ENCODE measurements around the gene EBF4. TPM values are rescaled to one million over a fixed set of nuclear protein-coding genes. Genes with fewer than 3 reads are reported as not detected.
"Not testable (repeated sequence)": the region's sequence is repeated elsewhere in the genome, so short reads cannot be mapped to it uniquely, and the experiment has no call there.

EBF4 gene
- total RNA-seq, 1 donor from 2014 or later, result 17.9 TPM

- peaks cover 21% of the 10 kb centered on the region for H3K36me3 Mint-ChIP-seq
- no peak for TF ChIP-seq CTCF (conservative IDR thresholded peaks at IDR 0.05)
- H3K27me3 Mint-ChIP-seq, result peaks cover 16% of the 10 kb centered on the region
- peak within 1 kb of the TSS; percentile 92 for H3K4me3 Mint-ChIP-seq
- H3K9me3 Mint-ChIP-seq, result no peaks in the 10 kb centered on the region
- DNase-seq (ENCODE audit: extremely low spot score, unreplicated experiment), result peak; percentile 92
- H3K4me1 Mint-ChIP-seq (ENCODE audit: unreplicated experiment), result peaks cover 10% of the 10 kb centered on the region
- H3K27ac Mint-ChIP-seq, result peak within 1 kb of the TSS; percentile 95
Measured at GRCh38 chr20:2663887-2664719, 28.5 kb upstream of the EBF4 start, which contains the start of gene IDH3B. TSS of gene IDH3B (minus strand) at chr20:2664216. CDS start at chr20:2664188, 28 bp downstream.

DNA sequence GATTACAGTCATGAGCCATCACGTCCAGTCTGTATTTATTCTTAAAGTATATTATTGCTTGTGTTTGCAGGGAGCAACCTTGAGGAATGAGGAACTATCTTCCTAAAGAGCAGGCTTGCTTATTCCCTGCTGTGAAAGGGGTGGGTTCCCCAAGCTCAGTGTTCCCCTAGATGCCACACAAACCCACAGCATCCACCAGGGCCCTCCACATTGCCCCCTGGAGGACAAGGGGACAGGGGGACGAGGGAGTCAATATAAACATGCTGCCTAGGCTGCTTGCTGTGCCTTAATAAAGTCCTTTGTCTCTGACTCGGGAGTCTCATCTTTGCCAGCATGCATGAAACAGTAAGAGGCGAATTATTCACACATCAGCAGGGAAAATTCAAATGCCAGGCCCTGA, 20.6 kb upstream of the EBF4 start:
- TF ChIP-seq CTCF (conservative IDR thresholded peaks at IDR 0.05), result peak; percentile 37
- Mint-ChIP-seq H3K4me3 (no peak overlapping the region), H3K27me3 (peaks cover 42% of the 10 kb centered on the region), H3K27ac (no peak overlapping the region), H3K36me3 (no peaks in the 10 kb centered on the region), H3K9me3 (no peaks in the 10 kb centered on the region), H3K4me1 (ENCODE audit: unreplicated experiment) (no peaks in the 10 kb centered on the region)
- no peak for DNase-seq (ENCODE audit: extremely low spot score, unreplicated experiment)

DNA sequence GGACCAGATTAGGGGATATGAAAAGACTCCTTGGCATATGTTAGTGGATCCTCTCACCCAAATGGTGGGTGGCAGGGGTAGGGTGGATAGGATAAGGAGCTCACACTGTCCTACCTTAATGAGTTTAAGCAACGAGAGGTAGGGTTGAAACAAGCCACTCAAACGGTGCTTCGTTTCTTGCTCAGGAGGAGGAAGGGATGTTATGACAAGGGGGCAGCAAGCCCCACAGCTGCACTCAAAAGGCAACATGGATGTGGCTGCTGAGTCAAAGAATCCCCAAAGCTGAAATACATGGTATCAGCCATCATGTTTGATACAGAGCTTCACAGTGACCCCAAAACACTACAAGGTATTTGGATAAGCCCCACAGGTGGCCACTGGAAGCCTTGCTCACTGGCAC, 20.1 kb upstream of the EBF4 start:
- Mint-ChIP-seq H3K4me1 (ENCODE audit: unreplicated experiment) (no peaks in the 10 kb centered on the region), H3K4me3 (no peak overlapping the region), H3K36me3 (no peaks in the 10 kb centered on the region), H3K9me3 (no peaks in the 10 kb centered on the region), H3K27ac (no peak overlapping the region), H3K27me3 (peaks cover 46% of the 10 kb centered on the region)
- no peak for TF ChIP-seq CTCF (conservative IDR thresholded peaks at IDR 0.05)
- DNase-seq (ENCODE audit: extremely low spot score, unreplicated experiment), result no peak

- H3K9me3 Mint-ChIP-seq, result no peaks in the 10 kb centered on the region
- H3K27ac Mint-ChIP-seq, result no peak overlapping the region
- DNase-seq (ENCODE audit: extremely low spot score, unreplicated experiment), result no peak
- H3K4me1 Mint-ChIP-seq (ENCODE audit: unreplicated experiment), result no peaks in the 10 kb centered on the region
- H3K36me3 Mint-ChIP-seq, result no peaks in the 10 kb centered on the region
- TF ChIP-seq CTCF (conservative IDR thresholded peaks at IDR 0.05), result no peak
- no peak overlapping the region for H3K4me3 Mint-ChIP-seq
- peaks cover 43% of the 10 kb centered on the region for H3K27me3 Mint-ChIP-seq
Measured at GRCh38 chr20:2673453-2673852, 19.1 kb upstream of the EBF4 start.

- peaks cover 56% of the 10 kb centered on the region for H3K27me3 Mint-ChIP-seq
- H3K9me3 Mint-ChIP-seq, result no peaks in the 10 kb centered on the region
- H3K36me3 Mint-ChIP-seq, result no peaks in the 10 kb centered on the region
- no peak for DNase-seq (ENCODE audit: extremely low spot score, unreplicated experiment)
- no peak overlapping the region for H3K27ac Mint-ChIP-seq
- H3K4me3 Mint-ChIP-seq, result no peak overlapping the region
- no peak for TF ChIP-seq CTCF (conservative IDR thresholded peaks at IDR 0.05)
- no peaks in the 10 kb centered on the region for H3K4me1 Mint-ChIP-seq (ENCODE audit: unreplicated experiment)
Measured at GRCh38 chr20:2680046-2680445, 12.5 kb upstream of the EBF4 start.

- not testable (repeated sequence) for H3K4me1 Mint-ChIP-seq (ENCODE audit: unreplicated experiment); H3K4me3 Mint-ChIP-seq; H3K9me3 Mint-ChIP-seq; H3K36me3 Mint-ChIP-seq; DNase-seq (ENCODE audit: extremely low spot score, unreplicated experiment); H3K27ac Mint-ChIP-seq
- H3K27me3 Mint-ChIP-seq, result peaks cover 68% of the 10 kb centered on the region
Measured at GRCh38 chr20:2682040-2682439, 10.5 kb upstream of the EBF4 start.

DNA sequence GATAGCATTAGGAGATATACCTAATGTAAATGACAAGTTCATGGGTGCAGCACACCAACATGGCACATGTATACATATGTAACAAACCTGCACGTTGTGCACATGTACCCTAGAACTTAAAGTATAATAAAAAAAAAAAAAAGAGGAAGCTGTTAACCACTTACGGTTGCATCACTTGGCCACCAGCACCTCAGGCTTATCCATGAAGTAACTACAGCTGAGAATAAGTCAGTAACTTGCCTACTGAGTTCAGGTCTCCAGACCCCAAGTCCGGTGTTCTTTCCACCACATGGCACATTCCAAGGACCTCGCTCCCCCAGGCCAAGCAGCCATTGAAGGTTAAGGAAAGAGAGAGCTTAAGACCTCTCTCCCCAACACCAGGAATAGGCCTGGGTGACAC, 7.8 kb upstream of the EBF4 start:
- H3K9me3 Mint-ChIP-seq; H3K27ac Mint-ChIP-seq; H3K4me1 Mint-ChIP-seq (ENCODE audit: unreplicated experiment); H3K36me3 Mint-ChIP-seq; H3K4me3 Mint-ChIP-seq; DNase-seq (ENCODE audit: extremely low spot score, unreplicated experiment): not testable (repeated sequence)
- H3K27me3 Mint-ChIP-seq, result peaks cover 80% of the 10 kb centered on the region
